Measurements from ENCODE around the gene LGALS14.

LGALS14 gene

GRCh38 chr19:39752390-39752789, 48.1 kb downstream of the LGALS14 start:
- no peak for DNase-seq

- DNase-seq, result no peak
Observed at GRCh38 chr19:39752795-39753194, 48.5 kb downstream of the LGALS14 start.

GRCh38 chr19:39754544-39754943, 50.3 kb downstream of the LGALS14 start:
- no peak for DNase-seq

- DNase-seq, result no peak
Observed at GRCh38 chr19:39754971-39755370, 50.7 kb downstream of the LGALS14 start.

Data from inflammatory macrophage treated with lipopolysaccharide for 1 hour (primary cell).